ENCODE data around the gene TMEM19.

- TF ChIP-seq EZH2phosphoT487 (IDR thresholded peaks at IDR 0.05; ENCODE audit: borderline replicate concordance) (no peak), ATF3 (IDR thresholded peaks at IDR 0.05) (no peak), CTCF (IDR thresholded peaks at IDR 0.05 in 2 of 3, conservative IDR thresholded peaks at IDR 0.05 in 1 of 3; ENCODE audit: borderline replicate concordance in 1 of 3, insufficient read depth in 1 of 3, low read depth in 2 of 3, low read length in 2 of 3) (no peak), SIN3A (IDR thresholded peaks at IDR 0.05; ENCODE audit: low read depth) (no peak), JUND (IDR thresholded peaks at IDR 0.05) (no peak), REST (IDR thresholded peaks at IDR 0.05; ENCODE audit: low read depth) (no peak)
Measured at GRCh38 chr12:71641390-71641789, 44.5 kb upstream of the TMEM19 start.
